GM12878 (cell line): ENCODE results near the gene DHFR. TPM values are rescaled to one million over a fixed set of nuclear protein-coding genes. Genes with fewer than 3 reads are reported as not detected.

Experiments
- ATAC-seq: fragments of 200-7000 bp; cut with Tn5 transposase; 3 replicates; pipeline ENCODE4 v1.9.1; 2020; ENCODE audit warnings: mild to moderate bottlenecking, moderate library complexity
- BruUV-seq: library from RNA; stranded (reverse); fragments of 400-500 nt; replicated peaks from 2 replicates; lab custom pipeline; 2021; lab: Mats Ljungman, UMichigan
- CTCF ChIA-PET: fragments of 300-600 bp; sonication (Branson Sonifier 250); formaldehyde crosslinking; extraction: SDS; loops from one replicate; lab custom pipeline; 2021; ENCODE audit warnings: inconsistent platforms; lab: Yijun Ruan, JAX
- POLR2A ChIA-PET: fragments of 350-600 bp; formaldehyde crosslinking; extraction: SDS; loops from one replicate; lab custom pipeline; 2021; ENCODE audit warnings: inconsistent platforms; lab: Charles Lee
- RAD21 ChIA-PET: fragments of 300-600 bp; sonication (Branson Sonifier 250); formaldehyde crosslinking; loops from one replicate; lab custom pipeline; 2023; ENCODE audit warnings: antibody characterized with exemption; ENCODE audit not compliant: unreplicated experiment; lab: Charles Lee
- SMC1A ChIA-PET: fragments of 300-600 bp; sonication (Branson Sonifier 250); formaldehyde crosslinking; loops from one replicate; lab custom pipeline; 2023; ENCODE audit not compliant: unreplicated experiment, uncharacterized antibody; lab: Charles Lee
- DNase-seq: peaks from one replicate; pipeline ENCODE4 v3.0.0-alpha.2; 2011; ENCODE audit warnings: low read depth, low spot score
- FAIRE-seq: peaks from 3 replicates; lab custom pipeline; 2011; peaks lifted over from hg19 to GRCh38; lab: Jason Lieb, UNC
- H2AFZ ChIP-seq: 2 replicates; pipeline ENCODE4 v1.6.0; 2011; ENCODE audit warnings: low read depth, low read length, control low read depth; ENCODE audit not compliant: control insufficient read depth
- H3K27ac ChIP-seq: 2 replicates; pipeline ENCODE4 v1.5.1; 2011; ENCODE audit warnings: control low read depth; ENCODE audit not compliant: control insufficient read depth, insufficient read depth
- H3K27me3 ChIP-seq, 2 experiments: replicated peaks in 1 of 2; 2 replicates each; pipeline versions ENCODE4 v1.6.0 to v1.6.1; 2011; ENCODE audit warnings: low read length in 1 of 2; ENCODE audit not compliant: control insufficient read depth in 2 of 2, insufficient read depth in 2 of 2
- H3K36me3 ChIP-seq, 2 experiments: 2 replicates each; pipeline ENCODE4 v1.5.1; 2011; ENCODE audit warnings: low read length in 1 of 2; ENCODE audit not compliant: control insufficient read depth in 2 of 2, insufficient read depth in 2 of 2
- H3K4me1 ChIP-seq: 2 replicates; pipeline ENCODE4 v1.6.1; 2011; ENCODE audit warnings: mild to moderate bottlenecking, low read length, moderate library complexity, mixed read lengths; ENCODE audit not compliant: control insufficient read depth, insufficient read depth
- H3K4me2 ChIP-seq: 2 replicates; pipeline ENCODE4 v1.6.0; 2011; ENCODE audit warnings: control low read depth; ENCODE audit not compliant: control insufficient read depth, insufficient read depth
- H3K4me3 ChIP-seq: fragments of 200-600 bp; sonication (generic); 2 replicates; pipeline ENCODE4 v1.5.1; 2016
- H3K79me2 ChIP-seq: 2 replicates; pipeline ENCODE4 v1.6.0; 2011; ENCODE audit warnings: low read length; ENCODE audit not compliant: control insufficient read depth, insufficient read depth
- H3K9ac ChIP-seq: 2 replicates; pipeline ENCODE4 v1.8.0; 2011; ENCODE audit warnings: low read length, control low read depth, mixed read lengths; ENCODE audit not compliant: control insufficient read depth, insufficient read depth
- H3K9me3 ChIP-seq: replicated peaks from 3 replicates; pipeline ENCODE4 v1.5.1; 2011; ENCODE audit warnings: mild to moderate bottlenecking, low read length; ENCODE audit not compliant: control insufficient read depth, insufficient read depth
- H4K20me1 ChIP-seq: 2 replicates; pipeline ENCODE4 v1.6.0; 2011; ENCODE audit not compliant: control insufficient read depth, insufficient read depth
- ETV6 ChIP-seq, 2 experiments: fragments of 450-650 bp in 1 of 2; IDR thresholded peaks in 1 of 2; conservative IDR thresholded peaks in 1 of 2; 2 replicates each; pipeline ENCODE4 v1.6.1; 2014; ENCODE audit warnings: antibody characterized with exemption in 1 of 2, borderline replicate concordance in 1 of 2, low read depth in 1 of 2, mild to moderate bottlenecking in 1 of 2, moderate library complexity in 1 of 2
- FOXK2 ChIP-seq: fragments of 450-650 bp; IDR thresholded peaks from 2 replicates; pipeline ENCODE4 v1.6.1; 2017; ENCODE audit warnings: mild to moderate bottlenecking, moderate library complexity
- MEF2A ChIP-seq: IDR thresholded peaks from 2 replicates; pipeline ENCODE4 v1.6.1; 2011; ENCODE audit warnings: low read depth, mild to moderate bottlenecking, low read length, moderate library complexity; ENCODE audit not compliant: insufficient read depth
- NFIC ChIP-seq: IDR thresholded peaks from 2 replicates; pipeline ENCODE4 v1.6.1; 2012; ENCODE audit warnings: low read depth, mild to moderate bottlenecking, inconsistent platforms, low read length, moderate library complexity
- NR2F1 ChIP-seq: fragments of 450-650 bp; conservative IDR thresholded peaks from 2 replicates; pipeline ENCODE4 v1.6.1; 2017; ENCODE audit warnings: mild to moderate bottlenecking
- SMARCA5 ChIP-seq: fragments of 450-650 bp; IDR thresholded peaks from 2 replicates; pipeline ENCODE4 v1.6.1; 2017; ENCODE audit warnings: mild to moderate bottlenecking
- in situ Hi-C: fragments of 300-500 bp; cut with MboI; formaldehyde crosslinking; loops from 9 replicates; pipeline ENCODE4 v1.14.3; 2018; ENCODE audit warnings: mixed read lengths
- intact Hi-C: fragments of 100-400 bp; cut with micrococcal nuclease; formaldehyde crosslinking; loops from one replicate; pipeline ENCODE4 v1.14.2; 2022; ENCODE audit not compliant: unreplicated experiment
- polyA plus RNA-seq, 11 experiments: library from polyadenylated mRNA; depleted of rRNA in 4 of 11; unstranded in 6 of 11; stranded (reverse) in 5 of 11; fragments of >200 nt; fragmentation: Nextera tagmentation in 4 of 11; fragmentation: Illumina TruSeq in 1 of 11; extraction: Ambion mirVana in 4 of 11; extraction: Trizol in 1 of 11; gene quantifications; 1 replicate in 1 of 11; 2 replicates in 10 of 11; pipeline versions ENCODE4 v1.2.1 to v1.2.3, GENCODE V29; 2011 to 2016; ENCODE audit warnings: inconsistent platforms in 2 of 11, missing spikeins in 2 of 11, low read depth in 1 of 11
- total RNA-seq, 4 experiments: library from RNA; depleted of rRNA in 3 of 4; stranded (reverse); fragments of >200 nt in 3 of 4; fragmentation: Illumina TruSeq in 1 of 4; extraction: Trizol in 1 of 4; gene quantifications; 2 replicates each; pipeline versions ENCODE4 v1.2.1 to v1.2.3, GENCODE V29; 2013 to 2021
- TF ChIP-seq, protein P1 (sequence below): IDR thresholded peaks from 2 replicates; pipeline ENCODE4 v1.6.1; 2012; ENCODE audit warnings: improper control_type of control experiment, low read depth, low read length; ENCODE audit not compliant: insufficient replicate concordance
- TF ChIP-seq, protein P2 (sequence below): fragments of 450-650 bp; IDR thresholded peaks from 2 replicates; pipeline ENCODE4 v1.6.1; 2017; ENCODE audit warnings: mild to moderate bottlenecking, moderate library complexity

Gene DHFR
- total and polyA plus RNA-seq, 10 of the 15 experiments (the other 5 are each of a cell fraction or from before 2014, with no cell fraction given) = 57.9 to 143 (median 71.4) TPM

DNA sequence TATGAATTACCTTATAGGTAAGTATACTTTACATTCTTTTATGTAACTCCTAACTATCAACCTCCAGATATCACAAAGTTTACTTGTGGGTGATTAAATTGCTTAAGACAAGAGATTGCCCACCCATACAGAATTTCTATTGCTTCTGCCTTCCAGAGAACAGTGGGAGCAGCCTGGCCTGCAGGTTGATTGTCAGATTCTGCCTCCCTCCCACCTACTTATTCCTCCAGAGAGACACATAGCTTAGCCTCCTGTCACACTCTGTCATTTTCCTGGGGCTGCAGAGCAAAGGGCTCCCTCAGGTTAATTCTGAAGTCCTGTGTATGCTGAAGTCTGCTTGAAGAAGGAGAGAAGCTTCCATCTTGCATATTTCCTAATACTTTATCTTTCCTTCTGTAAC is 48.5 kb upstream of the DHFR start:
- BruUV-seq = no TSS peak
- H2AFZ ChIP-seq = no peak overlapping the region
- H3K27me3 ChIP-seq = no peaks in the 10 kb centered on the region
- no peaks in the 10 kb centered on the region for H3K4me1 ChIP-seq
- CTCF ChIA-PET = interaction anchor here (0.9 to 1.3 kb wide), 2 partner anchors 14 to 17 kb away, joined by 3 read pairs; no protein-coding TSS in a partner anchor
- no peak for TF ChIP-seq NR2F1
- no peak for TF ChIP-seq ETV6 (conservative IDR thresholded peaks at IDR 0.05 in 1 of 2, IDR thresholded peaks at IDR 0.05 in 1 of 2; ENCODE audit: borderline replicate concordance in 1 of 2, low read depth in 1 of 2)
- TF ChIP-seq, protein P1, sequence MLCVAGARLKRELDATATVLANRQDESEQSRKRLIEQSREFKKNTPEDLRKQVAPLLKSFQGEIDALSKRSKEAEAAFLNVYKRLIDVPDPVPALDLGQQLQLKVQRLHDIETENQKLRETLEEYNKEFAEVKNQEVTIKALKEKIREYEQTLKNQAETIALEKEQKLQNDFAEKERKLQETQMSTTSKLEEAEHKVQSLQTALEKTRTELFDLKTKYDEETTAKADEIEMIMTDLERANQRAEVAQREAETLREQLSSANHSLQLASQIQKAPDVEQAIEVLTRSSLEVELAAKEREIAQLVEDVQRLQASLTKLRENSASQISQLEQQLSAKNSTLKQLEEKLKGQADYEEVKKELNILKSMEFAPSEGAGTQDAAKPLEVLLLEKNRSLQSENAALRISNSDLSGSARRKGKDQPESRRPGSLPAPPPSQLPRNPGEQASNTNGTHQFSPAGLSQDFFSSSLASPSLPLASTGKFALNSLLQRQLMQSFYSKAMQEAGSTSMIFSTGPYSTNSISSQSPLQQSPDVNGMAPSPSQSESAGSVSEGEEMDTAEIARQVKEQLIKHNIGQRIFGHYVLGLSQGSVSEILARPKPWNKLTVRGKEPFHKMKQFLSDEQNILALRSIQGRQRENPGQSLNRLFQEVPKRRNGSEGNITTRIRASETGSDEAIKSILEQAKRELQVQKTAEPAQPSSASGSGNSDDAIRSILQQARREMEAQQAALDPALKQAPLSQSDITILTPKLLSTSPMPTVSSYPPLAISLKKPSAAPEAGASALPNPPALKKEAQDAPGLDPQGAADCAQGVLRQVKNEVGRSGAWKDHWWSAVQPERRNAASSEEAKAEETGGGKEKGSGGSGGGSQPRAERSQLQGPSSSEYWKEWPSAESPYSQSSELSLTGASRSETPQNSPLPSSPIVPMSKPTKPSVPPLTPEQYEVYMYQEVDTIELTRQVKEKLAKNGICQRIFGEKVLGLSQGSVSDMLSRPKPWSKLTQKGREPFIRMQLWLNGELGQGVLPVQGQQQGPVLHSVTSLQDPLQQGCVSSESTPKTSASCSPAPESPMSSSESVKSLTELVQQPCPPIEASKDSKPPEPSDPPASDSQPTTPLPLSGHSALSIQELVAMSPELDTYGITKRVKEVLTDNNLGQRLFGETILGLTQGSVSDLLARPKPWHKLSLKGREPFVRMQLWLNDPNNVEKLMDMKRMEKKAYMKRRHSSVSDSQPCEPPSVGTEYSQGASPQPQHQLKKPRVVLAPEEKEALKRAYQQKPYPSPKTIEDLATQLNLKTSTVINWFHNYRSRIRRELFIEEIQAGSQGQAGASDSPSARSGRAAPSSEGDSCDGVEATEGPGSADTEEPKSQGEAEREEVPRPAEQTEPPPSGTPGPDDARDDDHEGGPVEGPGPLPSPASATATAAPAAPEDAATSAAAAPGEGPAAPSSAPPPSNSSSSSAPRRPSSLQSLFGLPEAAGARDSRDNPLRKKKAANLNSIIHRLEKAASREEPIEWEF = no peak
- TF ChIP-seq SMARCA5 = no peak
- TF ChIP-seq, protein P2, sequence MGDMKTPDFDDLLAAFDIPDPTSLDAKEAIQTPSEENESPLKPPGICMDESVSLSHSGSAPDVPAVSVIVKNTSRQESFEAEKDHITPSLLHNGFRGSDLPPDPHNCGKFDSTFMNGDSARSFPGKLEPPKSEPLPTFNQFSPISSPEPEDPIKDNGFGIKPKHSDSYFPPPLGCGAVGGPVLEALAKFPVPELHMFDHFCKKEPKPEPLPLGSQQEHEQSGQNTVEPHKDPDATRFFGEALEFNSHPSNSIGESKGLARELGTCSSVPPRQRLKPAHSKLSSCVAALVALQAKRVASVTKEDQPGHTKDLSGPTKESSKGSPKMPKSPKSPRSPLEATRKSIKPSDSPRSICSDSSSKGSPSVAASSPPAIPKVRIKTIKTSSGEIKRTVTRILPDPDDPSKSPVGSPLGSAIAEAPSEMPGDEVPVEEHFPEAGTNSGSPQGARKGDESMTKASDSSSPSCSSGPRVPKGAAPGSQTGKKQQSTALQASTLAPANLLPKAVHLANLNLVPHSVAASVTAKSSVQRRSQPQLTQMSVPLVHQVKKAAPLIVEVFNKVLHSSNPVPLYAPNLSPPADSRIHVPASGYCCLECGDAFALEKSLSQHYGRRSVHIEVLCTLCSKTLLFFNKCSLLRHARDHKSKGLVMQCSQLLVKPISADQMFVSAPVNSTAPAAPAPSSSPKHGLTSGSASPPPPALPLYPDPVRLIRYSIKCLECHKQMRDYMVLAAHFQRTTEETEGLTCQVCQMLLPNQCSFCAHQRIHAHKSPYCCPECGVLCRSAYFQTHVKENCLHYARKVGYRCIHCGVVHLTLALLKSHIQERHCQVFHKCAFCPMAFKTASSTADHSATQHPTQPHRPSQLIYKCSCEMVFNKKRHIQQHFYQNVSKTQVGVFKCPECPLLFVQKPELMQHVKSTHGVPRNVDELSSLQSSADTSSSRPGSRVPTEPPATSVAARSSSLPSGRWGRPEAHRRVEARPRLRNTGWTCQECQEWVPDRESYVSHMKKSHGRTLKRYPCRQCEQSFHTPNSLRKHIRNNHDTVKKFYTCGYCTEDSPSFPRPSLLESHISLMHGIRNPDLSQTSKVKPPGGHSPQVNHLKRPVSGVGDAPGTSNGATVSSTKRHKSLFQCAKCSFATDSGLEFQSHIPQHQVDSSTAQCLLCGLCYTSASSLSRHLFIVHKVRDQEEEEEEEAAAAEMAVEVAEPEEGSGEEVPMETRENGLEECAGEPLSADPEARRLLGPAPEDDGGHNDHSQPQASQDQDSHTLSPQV = no peak
- TF ChIP-seq MEF2A = no peak
- no peak for TF ChIP-seq NFIC
- no peak for TF ChIP-seq FOXK2
- intact Hi-C loops (no loop called here), in situ Hi-C loops (loop anchor here (10.0 kb wide), 1 partner anchor 462 kb away; no protein-coding TSS in a partner anchor)
- POLR2A ChIA-PET = no interaction called here
- no peak overlapping the region for H3K4me2 ChIP-seq
- DNase-seq (no peak), ATAC-seq (no peak), FAIRE-seq (no peak)
- SMC1A ChIA-PET = interaction anchor here (0.7 kb wide), 1 partner anchor 17 kb away, joined by 3 read pairs; no protein-coding TSS in a partner anchor
- H3K9ac ChIP-seq = no peak overlapping the region
- H3K27ac ChIP-seq = no peak overlapping the region
- RAD21 ChIA-PET = interaction anchor here (0.6 kb wide), 1 partner anchor 26 kb away, joined by 3 read pairs; no protein-coding TSS in a partner anchor
- no peak overlapping the region for H3K4me3 ChIP-seq
- no peaks in the 10 kb centered on the region for H3K79me2 ChIP-seq
- H4K20me1 ChIP-seq = no peaks in the 10 kb centered on the region
- H3K9me3 ChIP-seq = no peaks in the 10 kb centered on the region
- peaks cover 2 to 5% of the 10 kb centered on the region in 2 experiments; a peak in 3 of 4 replicates for H3K36me3 ChIP-seq
